MCF 10A (cell line): ENCODE results near the gene TAF1C. TPM values are rescaled to one million over a fixed set of nuclear protein-coding genes. Genes with fewer than 3 reads are reported as not detected.

Experiments
- BruUV-seq: library from RNA; stranded (reverse); fragments of 400-500 nt; replicated peaks from 2 replicates; lab custom pipeline; 2021; lab: Mats Ljungman, UMichigan
- CTCF ChIA-PET: fragments of 300-600 bp; sonication (Branson Sonifier 250); formaldehyde crosslinking; extraction: SDS; loops from one replicate; lab custom pipeline; 2021; ENCODE audit warnings: antibody characterized with exemption, inconsistent platforms; lab: Yijun Ruan, JAX
- POLR2A ChIA-PET: fragments of 300-600, 350-650 bp; sonication (Branson Sonifier 250); formaldehyde crosslinking; extraction: SDS; loops from one replicate; lab custom pipeline; 2020; ENCODE audit warnings: antibody characterized with exemption, inconsistent platforms; lab: Yijun Ruan, JAX
- DNase-seq: peaks from one replicate; pipeline ENCODE4 v3.0.0-alpha.2; 2018; ENCODE audit not compliant: unreplicated experiment
- H3K27ac Mint-ChIP-seq: one replicate; pipeline ENCODE4 v1.8.0; 2022; ENCODE audit warnings: mild to moderate bottlenecking, low read depth, mixed read lengths; ENCODE audit not compliant: unreplicated experiment
- H3K27me3 Mint-ChIP-seq: one replicate; pipeline ENCODE4 v1.8.0; 2022; ENCODE audit warnings: mixed read lengths; ENCODE audit not compliant: insufficient read depth, unreplicated experiment
- H3K36me3 Mint-ChIP-seq: one replicate; pipeline ENCODE4 v1.8.0; 2022; ENCODE audit warnings: mild to moderate bottlenecking, moderate library complexity, mixed read lengths; ENCODE audit not compliant: insufficient read depth, unreplicated experiment
- H3K4me1 Mint-ChIP-seq: one replicate; pipeline ENCODE4 v1.8.0; 2022; ENCODE audit warnings: mixed read lengths; ENCODE audit not compliant: insufficient read depth, unreplicated experiment
- H3K4me3 Mint-ChIP-seq: one replicate; pipeline ENCODE4 v1.8.0; 2022; ENCODE audit warnings: mild to moderate bottlenecking, moderate library complexity, mixed read lengths; ENCODE audit not compliant: unreplicated experiment
- H3K9me3 Mint-ChIP-seq: one replicate; pipeline ENCODE4 v1.8.0; 2022; ENCODE audit warnings: mixed read lengths; ENCODE audit not compliant: unreplicated experiment
- CTCF ChIP-seq: fragments of 200-600 bp; IDR thresholded peaks from one replicate; pipeline ENCODE4 v1.8.0; 2022; ENCODE audit warnings: antibody characterized with exemption, mild to moderate bottlenecking; ENCODE audit not compliant: unreplicated experiment
- intact Hi-C: fragments of 100-400 bp; cut with micrococcal nuclease; formaldehyde crosslinking; loops from 2 replicates; pipeline ENCODE4 v1.14.1; 2022
- total RNA-seq: library from RNA; stranded (reverse); gene quantifications from 2 replicates; pipeline ENCODE4 v1.2.3, GENCODE V29; 2022

Gene TAF1C
- total RNA-seq, 1 experiment from 2014 or later = 35.1 TPM

DNA sequence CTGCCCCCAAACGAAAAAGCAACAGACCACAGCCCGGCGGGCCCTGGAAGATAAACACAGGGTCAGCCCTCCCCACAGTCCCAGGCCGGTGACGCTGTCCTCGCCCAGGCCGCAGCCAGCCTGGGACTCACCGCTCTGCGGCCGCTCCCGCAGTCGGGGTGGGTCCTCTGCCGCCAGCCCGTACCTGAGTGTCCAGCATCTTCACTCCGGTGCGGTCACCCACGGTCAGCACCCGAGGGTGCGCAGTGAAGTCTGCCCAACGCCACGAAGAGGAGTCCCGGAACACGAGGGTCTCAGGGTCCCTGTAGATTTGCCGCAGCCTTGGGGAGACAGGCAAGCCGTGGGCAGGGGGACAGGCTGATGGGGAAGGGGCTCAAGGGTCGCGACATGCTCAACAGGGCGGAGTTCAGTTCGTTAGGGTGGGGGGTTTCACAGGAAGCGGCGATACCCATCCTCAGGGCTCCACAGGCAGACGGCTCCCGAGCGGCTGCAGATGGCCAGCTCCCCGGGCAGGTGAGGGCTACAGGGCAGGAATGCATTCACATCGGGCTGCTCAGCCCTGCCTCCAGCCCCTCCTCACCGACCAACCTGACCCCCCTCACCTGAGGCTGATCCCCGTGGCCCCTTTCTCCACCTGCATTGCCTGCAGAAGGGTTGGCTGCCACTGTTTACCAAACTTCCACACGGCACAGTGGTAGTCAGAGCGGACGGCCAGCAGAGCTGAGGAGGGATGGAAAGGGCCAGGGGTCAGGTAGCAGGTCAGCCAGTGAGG lies 5.5 kb downstream of the TAF1C start:
- Mint-ChIP-seq H3K27me3 (no peaks in the 10 kb centered on the region), H3K36me3 (peaks cover 14% of the 10 kb centered on the region), H3K4me3 (no peak overlapping the region), H3K9me3 (no peaks in the 10 kb centered on the region), H3K27ac (no peak overlapping the region), H3K4me1 (peaks cover 14% of the 10 kb centered on the region)
- POLR2A ChIA-PET = no interaction called here
- no peak for TF ChIP-seq CTCF
- CTCF ChIA-PET = interaction anchor here (0.5 kb wide), 1 partner anchor 39 kb away, joined by 4 read pairs; no protein-coding TSS in a partner anchor
- intact Hi-C loops = no loop called here
- DNase-seq = no peak
- no TSS peak for BruUV-seq

- H3K36me3 Mint-ChIP-seq = peaks cover 14% of the 10 kb centered on the region
- CTCF ChIA-PET = interaction anchor here (0.5 kb wide), 1 partner anchor 38 kb away, joined by 4 read pairs; no protein-coding TSS in a partner anchor
- no peak for DNase-seq
- BruUV-seq = no TSS peak
- H3K4me1 Mint-ChIP-seq = peaks cover 14% of the 10 kb centered on the region
- TF ChIP-seq CTCF = no peak
- POLR2A ChIA-PET = no interaction called here
- H3K9me3 Mint-ChIP-seq = no peaks in the 10 kb centered on the region
- no peaks in the 10 kb centered on the region for H3K27me3 Mint-ChIP-seq
- no peak overlapping the region for H3K4me3 Mint-ChIP-seq
- intact Hi-C loops = no loop called here
- no peak overlapping the region for H3K27ac Mint-ChIP-seq
Observed at GRCh38 chr16:84180519-84181140, 6.2 kb downstream of the TAF1C start.

- ChIA-PET POLR2A (interaction anchor here (0.6 to 4.9 kb wide), 2 partner anchors 24 to 63 kb away, joined by 3 to 45 read pairs; partner anchors contain the start of gene MBTPS1), CTCF (interaction anchor here (0.6 to 5.3 kb wide), 3 partner anchors 8 to 256 kb away, joined by 3 to 49 read pairs (median 3); partner anchors contain the start of gene TAF1C)
- H3K27me3 Mint-ChIP-seq = no peaks in the 10 kb centered on the region
- TF ChIP-seq CTCF = no peak
- intact Hi-C loops = loop anchor here (5.0 to 10.0 kb wide), 2 partner anchors 62 to 225 kb away; partner anchors contain the start of genes MBTPS1 and OSGIN1
- no peak overlapping the region for H3K27ac Mint-ChIP-seq
- no peak overlapping the region for H3K4me3 Mint-ChIP-seq
- no peak for DNase-seq
- BruUV-seq = no TSS peak
- H3K36me3 Mint-ChIP-seq = peaks cover 14% of the 10 kb centered on the region
- H3K9me3 Mint-ChIP-seq = no peaks in the 10 kb centered on the region
- peaks cover 13% of the 10 kb centered on the region for H3K4me1 Mint-ChIP-seq
Observed at GRCh38 chr16:84179612-84180320, 7.1 kb downstream of the TAF1C start.
